HEK293 (cell line): Measurements from ENCODE around the gene SERPINA10.
A peak's percentile ranks its signal among the peaks of the same experiment; 100 is the strongest.

Experiments
- CTCF ChIA-PET: fragments of 350-600 bp; formaldehyde crosslinking; extraction: SDS; loops from one replicate; lab custom pipeline; 2021; ENCODE audit warnings: antibody characterized with exemption; lab: Yijun Ruan, JAX
- POLR2A ChIA-PET: fragments of 300-600 bp; formaldehyde crosslinking; extraction: SDS; loops from one replicate; lab custom pipeline; 2020; ENCODE audit warnings: antibody characterized with exemption, inconsistent platforms; lab: Yijun Ruan, JAX
- H3K27ac ChIP-seq: fragments of 200-500 bp; sonication (Bioruptor generic); 2 replicates; pipeline ENCODE4 v1.5.1; 2014; ENCODE audit warnings: low read depth, low read length, control low read depth, inconsistent platforms; ENCODE audit errors: extremely low read depth
- H3K36me3 ChIP-seq, 2 experiments: fragments of 200-500 bp in 1 of 2; sonication (Bioruptor generic) in 1 of 2; 1 replicate in 1 of 2; 2 replicates in 1 of 2; pipeline ENCODE4 v1.5.1; 2014 to 2017; ENCODE audit warnings: inconsistent platforms in 2 of 2, low read length in 2 of 2; ENCODE audit not compliant: control insufficient read depth in 2 of 2, insufficient read depth in 1 of 2
- H3K4me1 ChIP-seq: fragments of 200-500 bp; sonication (Bioruptor generic); 2 replicates; pipeline ENCODE4 v1.5.1; 2014; ENCODE audit warnings: mild to moderate bottlenecking, low read length, inconsistent platforms; ENCODE audit not compliant: control insufficient read depth, insufficient read depth
- H3K4me3 ChIP-seq: 2 replicates; pipeline ENCODE4 v1.5.1; 2011; ENCODE audit warnings: low read depth, mild to moderate bottlenecking, control low read depth, low read length, moderate library complexity
- H3K9me3 ChIP-seq: fragments of 200-500 bp; sonication (Bioruptor generic); 2 replicates; pipeline ENCODE4 v1.5.1; 2014; ENCODE audit warnings: low read depth, low read length, inconsistent platforms; ENCODE audit not compliant: control insufficient read depth, insufficient read depth
- PBX3 ChIP-seq: sonication (generic); formaldehyde crosslinking; IDR thresholded peaks from 2 replicates; pipeline ENCODE4 v1.8.1; 2022; ENCODE audit warnings: mild to moderate bottlenecking, moderate library complexity, missing genetic modification reagents
- REST ChIP-seq: fragments of 450-650 bp; formaldehyde crosslinking; IDR thresholded peaks from 2 replicates; pipeline ENCODE4 v1.5.1; 2016; ENCODE audit warnings: missing biosample characterization, missing genetic modification characterization
- SCRT1 ChIP-seq: fragments of 450-650 bp; formaldehyde crosslinking; IDR thresholded peaks from 2 replicates; pipeline ENCODE4 v1.5.1; 2016; ENCODE audit warnings: missing biosample characterization, missing genetic modification characterization, borderline replicate concordance
- SP3 ChIP-seq: fragments of 450-650 bp; formaldehyde crosslinking; IDR thresholded peaks from 2 replicates; pipeline ENCODE4 v1.5.1; 2016; ENCODE audit warnings: missing biosample characterization, missing genetic modification characterization
- SP7 ChIP-seq: fragments of 450-650 bp; formaldehyde crosslinking; IDR thresholded peaks from 2 replicates; pipeline ENCODE4 v1.5.1; 2016; ENCODE audit warnings: missing biosample characterization, missing genetic modification characterization
- ZEB2 ChIP-seq: fragments of 450-650 bp; formaldehyde crosslinking; IDR thresholded peaks from 2 replicates; pipeline ENCODE4 v1.5.1; 2016; ENCODE audit warnings: missing biosample characterization, missing genetic modification characterization
- ZNF202 ChIP-seq: fragments of 450-650 bp; formaldehyde crosslinking; IDR thresholded peaks from 2 replicates; pipeline ENCODE4 v1.5.1; 2016; ENCODE audit warnings: missing biosample characterization, missing genetic modification characterization, borderline replicate concordance
- ZNF214 ChIP-seq: fragments of 450-650 bp; formaldehyde crosslinking; IDR thresholded peaks from 2 replicates; pipeline ENCODE4 v1.5.1; 2017; ENCODE audit warnings: missing biosample characterization, mild to moderate bottlenecking, missing genetic modification characterization, borderline replicate concordance
- ZNF274 ChIP-seq, 2 experiments: fragments of 200-500 bp in 1 of 2; fragments of 450-650 bp in 1 of 2; sonication (Bioruptor generic) in 1 of 2; formaldehyde crosslinking in 1 of 2; IDR thresholded peaks; 2 replicates each; pipeline versions ENCODE4 v1.5.1 to v1.6.1; 2014 to 2016; ENCODE audit warnings: borderline replicate concordance in 1 of 2, inconsistent platforms in 1 of 2, low read length in 1 of 2, missing biosample characterization in 1 of 2, missing genetic modification characterization in 1 of 2
- ZNF596 ChIP-seq: fragments of 450-650 bp; IDR thresholded peaks from 2 replicates; pipeline ENCODE4 v1.5.0; 2018; ENCODE audit warnings: missing biosample characterization, mild to moderate bottlenecking, missing genetic modification characterization, moderate library complexity
- ZNF600 ChIP-seq: fragments of 450-650 bp; formaldehyde crosslinking; IDR thresholded peaks from 2 replicates; pipeline ENCODE4 v1.5.1; 2016; ENCODE audit warnings: missing biosample characterization, missing genetic modification characterization
- ZNF623 ChIP-seq: fragments of 450-650 bp; formaldehyde crosslinking; IDR thresholded peaks from 2 replicates; pipeline ENCODE4 v1.5.1; 2016; ENCODE audit warnings: missing biosample characterization, missing genetic modification characterization
- ZNF639 ChIP-seq: fragments of 450-650 bp; formaldehyde crosslinking; IDR thresholded peaks from 2 replicates; pipeline ENCODE4 v1.5.1; 2016; ENCODE audit warnings: missing biosample characterization, missing genetic modification characterization
- ZNF768 ChIP-seq: fragments of 450-650 bp; formaldehyde crosslinking; IDR thresholded peaks from 2 replicates; pipeline ENCODE4 v1.5.1; 2018; ENCODE audit warnings: missing biosample characterization, mild to moderate bottlenecking, missing genetic modification characterization
- ZSCAN4 ChIP-seq: fragments of 450-650 bp; formaldehyde crosslinking; IDR thresholded peaks from 2 replicates; pipeline ENCODE4 v1.5.1; 2017; ENCODE audit warnings: missing biosample characterization, missing genetic modification characterization

The SERPINA10 gene

GRCh38 chr14:94332063-94332583, 39.1 kb upstream of the SERPINA10 start:
- Histone ChIP-seq H3K4me3 (no peak overlapping the region), H3K27ac (no peak overlapping the region), H3K4me1 (no peaks in the 10 kb centered on the region), H3K9me3 (no peaks in the 10 kb centered on the region), H3K36me3 (no peaks in the 10 kb centered on the region)
- ChIA-PET CTCF (interaction anchor here (0.6 kb wide), 1 partner anchor 166 kb away, joined by 3 read pairs; no protein-coding TSS in a partner anchor), POLR2A (no interaction called here)
- 0 out of 2 replicates have a peak, but pooled peaks have one; percentile 24 for TF ChIP-seq ZNF768 (tag by site-specific recombination)
- no peak for TF ChIP-seq ZNF639
- no peak for TF ChIP-seq ZNF600 (tag by site-specific recombination)
- no peak for TF ChIP-seq ZNF202 (tag by site-specific recombination)
- TF ChIP-seq ZNF274 (IDR thresholded peaks at IDR 0.05; ENCODE audit: low read length), result no peak
- TF ChIP-seq ZNF274 (tag by site-specific recombination; IDR thresholded peaks at IDR 0.05; ENCODE audit: borderline replicate concordance), result no peak
- no peak for TF ChIP-seq ZNF596 (tag by site-specific recombination)

GRCh38 chr14:94331462-94331861, 38.4 kb upstream of the SERPINA10 start:
- TF ChIP-seq ZSCAN4 (tag by site-specific recombination) (no peak), ZEB2 (no peak), SP7 (no peak), ZNF214 (tag by site-specific recombination) (no peak), ZNF623 (tag by site-specific recombination) (no peak), REST (tag by site-specific recombination) (no peak), SP3 (no peak), PBX3 (CRISPR knock-in tag) (no peak), SCRT1 (tag by site-specific recombination) (no peak)
- no peak overlapping the region for H3K27ac ChIP-seq
- H3K9me3 ChIP-seq, result no peaks in the 10 kb centered on the region
- no peaks in the 10 kb centered on the region for H3K36me3 ChIP-seq
- H3K4me3 ChIP-seq, result no peak overlapping the region
- no peaks in the 10 kb centered on the region for H3K4me1 ChIP-seq
- CTCF ChIA-PET, result no interaction called here
- POLR2A ChIA-PET, result interaction anchor here (1.1 kb wide), 1 partner anchor 17 kb away, joined by 3 read pairs; no protein-coding TSS in a partner anchor
